Neuronal stem cell (in vitro differentiated cells): ENCODE data around the gene PGP.

Experiments
- DNase-seq: peaks from one replicate; pipeline ENCODE4 v3.0.0-alpha.2; 2013; ENCODE audit warnings: low spot score
- H2AFZ ChIP-seq: one replicate; pipeline ENCODE4 v1.6.1; 2013; ENCODE audit warnings: mild to moderate bottlenecking, low read length, inconsistent platforms
- H2AK5ac ChIP-seq: 2 replicates; pipeline ENCODE4 v1.6.1; 2013; ENCODE audit warnings: low read depth, mild to moderate bottlenecking, inconsistent platforms, low read length, moderate library complexity, mixed read lengths
- H2BK120ac ChIP-seq: 2 replicates; pipeline ENCODE4 v1.6.1; 2013; ENCODE audit warnings: low read depth, mild to moderate bottlenecking, inconsistent platforms, low read length, moderate library complexity, mixed read lengths
- H2BK12ac ChIP-seq: one replicate; pipeline ENCODE4 v1.6.1; 2013; ENCODE audit warnings: low read length, inconsistent platforms
- H2BK15ac ChIP-seq: 2 replicates; pipeline ENCODE4 v1.6.1; 2013; ENCODE audit warnings: mild to moderate bottlenecking, low read length, inconsistent platforms, mixed read lengths
- H2BK5ac ChIP-seq: one replicate; pipeline ENCODE4 v1.6.1; 2013; ENCODE audit warnings: inconsistent platforms, mild to moderate bottlenecking, low read length, moderate library complexity
- H3K14ac ChIP-seq: one replicate; pipeline ENCODE4 v1.6.1; 2013; ENCODE audit warnings: low read length, inconsistent platforms
- H3K18ac ChIP-seq: 2 replicates; pipeline ENCODE4 v1.6.1; 2013; ENCODE audit warnings: low read length, inconsistent platforms
- H3K23ac ChIP-seq: 2 replicates; pipeline ENCODE4 v1.6.1; 2013; ENCODE audit warnings: low read depth, mild to moderate bottlenecking, mixed read lengths, low read length, inconsistent platforms; ENCODE audit not compliant: poor library complexity
- H3K27ac ChIP-seq: replicated peaks from 3 replicates; pipeline ENCODE4 v1.5.1; 2013; ENCODE audit warnings: low read length, inconsistent platforms
- H3K27me3 ChIP-seq, 3 experiments: 2 replicates each; pipeline ENCODE4 v1.6.1; 2013; ENCODE audit warnings: low read length in 3 of 3, mild to moderate bottlenecking in 2 of 3, inconsistent platforms in 1 of 3, low read depth in 1 of 3, mixed read lengths in 1 of 3, moderate library complexity in 1 of 3; ENCODE audit not compliant: control insufficient read depth in 3 of 3, insufficient read depth in 3 of 3
- H3K36me3 ChIP-seq, 2 donors: replicated peaks in 1 of 2; 2 replicates each; pipeline ENCODE4 v1.6.1; 2013; ENCODE audit warnings: low read length in 2 of 2; ENCODE audit not compliant: control insufficient read depth in 2 of 2, insufficient read depth in 2 of 2
- H3K4ac ChIP-seq: 2 replicates; pipeline ENCODE4 v1.6.1; 2013; ENCODE audit warnings: inconsistent platforms, mild to moderate bottlenecking, low read length, moderate library complexity
- H3K4me1 ChIP-seq, 2 donors: 1 replicate in 1 of 2; 2 replicates in 1 of 2; pipeline ENCODE4 v1.6.1; 2013; ENCODE audit warnings: low read length in 2 of 2, low read depth in 1 of 2; ENCODE audit not compliant: control insufficient read depth in 2 of 2, insufficient read depth in 1 of 2
- H3K4me2 ChIP-seq: one replicate; pipeline ENCODE4 v1.6.1; 2013; ENCODE audit warnings: mild to moderate bottlenecking, low read length, inconsistent platforms; ENCODE audit not compliant: insufficient read depth, poor library complexity, severe bottlenecking
- H3K4me3 ChIP-seq, 2 donors: 2 replicates each; pipeline ENCODE4 v1.5.1; 2013; ENCODE audit warnings: low read length in 2 of 2, mild to moderate bottlenecking in 2 of 2, inconsistent platforms in 1 of 2, moderate library complexity in 1 of 2
- H3K79me1 ChIP-seq: one replicate; pipeline ENCODE4 v1.6.1; 2013; ENCODE audit warnings: low read depth, mild to moderate bottlenecking, inconsistent platforms, low read length, moderate library complexity
- H3K9ac ChIP-seq: one replicate; pipeline ENCODE4 v1.6.1; 2013; ENCODE audit warnings: mild to moderate bottlenecking, low read depth, low read length, inconsistent platforms; ENCODE audit not compliant: poor library complexity
- H3K9me3 ChIP-seq, 2 donors: replicated peaks in 1 of 2; 2 replicates each; pipeline versions ENCODE3 to v1.6.1; 2013; ENCODE audit warnings: low read length in 2 of 2, mild to moderate bottlenecking in 2 of 2, inconsistent platforms in 1 of 2, low read depth in 1 of 2, mixed read lengths in 1 of 2, moderate library complexity in 1 of 2; ENCODE audit not compliant: control insufficient read depth in 2 of 2, insufficient read depth in 1 of 2
- H4K8ac ChIP-seq: one replicate; pipeline ENCODE4 v1.6.1; 2013; ENCODE audit warnings: low read depth, mild to moderate bottlenecking, inconsistent platforms, low read length, moderate library complexity
- H4K91ac ChIP-seq: one replicate; pipeline ENCODE4 v1.6.1; 2013; ENCODE audit warnings: low read length, low read depth, mild to moderate bottlenecking, inconsistent platforms; ENCODE audit not compliant: poor library complexity
- WGBS, 2 donors: extraction: QIAGEN DNeasy Blood & Tissue Kit; methylation state at CpG; one replicate each; pipeline ENCODE4 v1.1.7; 2013; ENCODE audit warnings: missing lambda C conversion rate in 2 of 2, mixed read lengths in 1 of 2; ENCODE audit not compliant: insufficient read length in 2 of 2, insufficient replicate concordance in 1 of 2; ENCODE audit errors: extremely low coverage in 2 of 2; 5-methylcytosine and 5-hydroxymethylcytosine counted together

PGP gene

DNA sequence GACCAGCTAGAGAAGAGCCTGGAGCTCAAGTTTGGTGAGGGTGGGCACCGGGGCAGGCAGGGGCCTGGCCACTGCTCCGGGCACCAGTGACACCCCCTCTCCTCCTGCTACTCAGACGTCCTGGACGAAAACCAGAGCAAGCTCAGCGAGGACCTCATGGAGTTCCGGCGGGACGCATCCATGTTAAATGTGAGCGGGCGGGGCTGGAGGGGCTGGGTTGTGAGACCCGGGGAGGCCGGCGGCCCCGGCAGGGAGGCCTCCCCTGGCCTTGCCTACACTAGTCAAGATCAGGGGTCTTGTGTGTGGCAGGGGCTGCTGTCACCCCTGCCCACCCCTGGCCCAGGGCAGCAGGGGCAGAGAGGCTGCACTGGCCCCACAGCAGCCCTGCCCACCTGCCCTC is 41.3 kb downstream of the PGP start:
- no peak for DNase-seq
- H3K9ac ChIP-seq, result no peak overlapping the region
- H3K14ac ChIP-seq, result no peak overlapping the region
- H3K9me3 ChIP-seq, result no peaks in the 10 kb centered on the region
- no peaks in the 10 kb centered on the region for H3K27me3 ChIP-seq
- H3K23ac ChIP-seq, result no peak overlapping the region
- H3K27ac ChIP-seq, result no peak overlapping the region
- H4K8ac ChIP-seq, result no peak overlapping the region
- H4K91ac ChIP-seq, result no peak overlapping the region
- no peak overlapping the region for H2AK5ac ChIP-seq
- no peak overlapping the region for H2BK12ac ChIP-seq
- H2AFZ ChIP-seq, result no peak overlapping the region
- H3K4me1 ChIP-seq, result no peaks in the 10 kb centered on the region
- H3K4ac ChIP-seq, result no peak overlapping the region
- no CpG with 5 or more reads among the region's 14 CpGs for WGBS, 2 donors
- no peak overlapping the region for H3K18ac ChIP-seq
- H3K4me3 ChIP-seq, result no peak overlapping the region
- no peak overlapping the region for H3K4me2 ChIP-seq
- no peak overlapping the region for H2BK120ac ChIP-seq
- peaks cover 28 to 86% of the 10 kb centered on the region in 2 donors for H3K36me3 ChIP-seq
- peaks cover 7% of the 10 kb centered on the region for H3K79me1 ChIP-seq
- no peak overlapping the region for H2BK5ac ChIP-seq
- H2BK15ac ChIP-seq, result no peak overlapping the region

DNA sequence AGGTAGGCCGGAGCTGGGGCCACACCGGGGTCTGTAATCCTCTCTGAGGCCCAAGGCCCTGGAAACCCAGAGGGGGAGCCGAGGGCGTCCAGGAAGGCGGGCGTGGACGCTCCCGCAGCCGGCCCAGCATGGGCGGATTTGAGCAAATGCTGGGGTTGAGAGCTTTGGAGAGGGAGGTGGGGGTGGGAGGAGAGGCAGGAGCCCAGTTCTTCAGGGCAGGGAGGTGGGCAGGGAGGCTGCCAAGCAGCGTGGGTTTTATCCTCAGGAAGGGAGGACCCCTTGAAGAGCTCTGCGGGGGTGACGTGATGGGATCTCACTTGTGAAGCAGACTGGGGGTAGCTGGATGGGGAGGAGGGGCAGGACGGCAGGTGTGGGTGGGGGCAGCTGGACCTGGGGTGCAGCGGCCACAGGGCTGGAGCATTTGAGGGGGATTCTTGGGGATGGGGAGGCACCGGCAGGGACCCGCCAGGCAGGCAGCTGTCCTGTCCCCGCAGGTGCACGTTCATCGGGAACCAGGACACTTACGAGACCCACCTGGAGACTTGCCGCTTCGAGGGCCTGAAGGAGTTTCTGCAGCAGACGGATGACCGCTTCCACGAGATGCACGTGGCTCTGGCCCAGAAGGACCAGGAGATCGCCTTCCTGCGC is 41.8 kb downstream of the PGP start:
- H3K4me2 ChIP-seq, result no peak overlapping the region
- H3K27me3 ChIP-seq, result no peaks in the 10 kb centered on the region
- no CpG with 5 or more reads among the region's 29 CpGs for WGBS, 2 donors
- no peak overlapping the region for H3K4me3 ChIP-seq
- H2AFZ ChIP-seq, result no peak overlapping the region
- H3K9ac ChIP-seq, result no peak overlapping the region
- no peak overlapping the region for H3K23ac ChIP-seq
- H3K18ac ChIP-seq, result no peak overlapping the region
- no peak overlapping the region for H2BK120ac ChIP-seq
- no peak for DNase-seq
- no peaks in the 10 kb centered on the region for H3K4me1 ChIP-seq
- H3K4ac ChIP-seq, result no peak overlapping the region
- H3K36me3 ChIP-seq, result peaks cover 31 to 89% of the 10 kb centered on the region in 2 donors
- no peak overlapping the region for H2AK5ac ChIP-seq
- H3K79me1 ChIP-seq, result peaks cover 7% of the 10 kb centered on the region
- no peak overlapping the region for H3K27ac ChIP-seq
- H2BK12ac ChIP-seq, result no peak overlapping the region
- H3K14ac ChIP-seq, result no peak overlapping the region
- H4K8ac ChIP-seq, result no peak overlapping the region
- no peak overlapping the region for H2BK5ac ChIP-seq
- H3K9me3 ChIP-seq, result no peaks in the 10 kb centered on the region
- H4K91ac ChIP-seq, result no peak overlapping the region
- H2BK15ac ChIP-seq, result no peak overlapping the region

- H3K18ac ChIP-seq, result peak overlapping the region; percentile 48
- no peak overlapping the region for H3K23ac ChIP-seq
- no peaks in the 10 kb centered on the region for H3K27me3 ChIP-seq
- no peak overlapping the region for H2BK120ac ChIP-seq
- H3K79me1 ChIP-seq, result peaks cover 7% of the 10 kb centered on the region
- H2BK15ac ChIP-seq, result no peak overlapping the region
- no peak overlapping the region for H3K27ac ChIP-seq
- no peak overlapping the region for H3K4ac ChIP-seq
- DNase-seq, result no peak
- no peak overlapping the region for H4K91ac ChIP-seq
- no peak overlapping the region for H3K9ac ChIP-seq
- H3K4me2 ChIP-seq, result no peak overlapping the region
- peak overlapping the region; percentile 82 for H4K8ac ChIP-seq
- no peak overlapping the region for H2AFZ ChIP-seq
- no peaks in the 10 kb centered on the region for H3K4me1 ChIP-seq
- H2BK12ac ChIP-seq, result no peak overlapping the region
- H3K4me3 ChIP-seq, result peak overlapping the region in 1 of 2 donors; percentile 35
- WGBS, 2 donors, result no CpG with 5 or more reads among the region's 28 CpGs
- peaks cover 34 to 88% of the 10 kb centered on the region in 2 donors for H3K36me3 ChIP-seq
- no peak overlapping the region for H2BK5ac ChIP-seq
- H3K9me3 ChIP-seq, result no peaks in the 10 kb centered on the region
- no peak overlapping the region for H2AK5ac ChIP-seq
- H3K14ac ChIP-seq, result no peak overlapping the region
Measured at GRCh38 chr16:2171601-2172178, 43.0 kb downstream of the PGP start.

DNA sequence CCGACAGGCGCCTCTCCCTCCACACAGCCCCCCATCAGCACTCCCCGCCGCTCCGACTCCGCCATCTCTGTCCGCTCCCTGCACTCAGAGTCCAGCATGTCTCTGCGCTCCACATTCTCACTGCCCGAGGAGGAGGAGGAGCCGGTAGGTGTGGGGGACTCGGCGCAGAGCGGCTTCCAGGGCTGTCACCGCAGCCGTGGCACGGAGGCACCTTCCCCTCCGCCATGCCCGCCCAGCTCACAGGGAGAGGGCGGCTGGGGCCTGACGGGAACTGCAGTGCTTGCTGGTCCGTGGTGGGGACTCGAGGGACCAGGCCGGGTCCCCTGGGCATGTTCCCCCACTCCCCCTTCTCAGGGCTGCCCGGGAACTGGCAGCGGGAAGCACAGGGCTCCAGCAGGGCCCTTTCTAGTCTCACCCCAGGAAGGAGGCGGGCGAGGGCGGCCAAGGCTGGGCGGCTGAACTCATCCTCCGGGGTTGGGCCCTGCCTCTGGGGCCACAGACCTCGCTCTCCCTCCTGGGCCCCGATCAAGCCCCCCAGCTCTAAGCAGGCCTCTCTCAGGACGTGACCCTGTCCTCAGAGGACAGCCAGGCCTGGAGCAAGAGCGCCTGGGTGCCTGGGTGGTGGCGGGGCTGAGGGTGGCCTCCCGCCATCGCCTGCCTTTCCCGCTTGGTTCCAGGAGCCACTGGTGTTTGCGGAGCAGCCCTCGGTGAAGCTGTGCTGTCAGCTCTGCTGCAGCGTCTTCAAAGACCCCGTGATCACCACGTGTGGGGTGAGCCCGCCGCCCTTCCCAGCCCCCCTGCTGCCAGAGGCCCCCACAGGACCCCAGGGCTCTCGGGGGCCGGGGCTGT is 43.8 kb downstream of the PGP start:
- H3K9ac ChIP-seq, result no peak overlapping the region
- no peak overlapping the region for H2AFZ ChIP-seq
- H3K4me1 ChIP-seq, result no peaks in the 10 kb centered on the region
- H3K4ac ChIP-seq, result no peak overlapping the region
- H3K36me3 ChIP-seq, result peaks cover 33 to 88% of the 10 kb centered on the region in 2 donors
- H4K8ac ChIP-seq, result no peak overlapping the region
- no peaks in the 10 kb centered on the region for H3K27me3 ChIP-seq
- peak overlapping the region; percentile 44 for H3K23ac ChIP-seq
- H3K4me2 ChIP-seq, result no peak overlapping the region
- H3K14ac ChIP-seq, result no peak overlapping the region
- no peak overlapping the region for H2BK12ac ChIP-seq
- no peak overlapping the region for H2BK5ac ChIP-seq
- no peaks in the 10 kb centered on the region for H3K9me3 ChIP-seq
- WGBS, 2 donors, result no CpG with 5 or more reads among the region's 47 CpGs
- no peak overlapping the region for H2AK5ac ChIP-seq
- no peak overlapping the region for H2BK120ac ChIP-seq
- peaks cover 7% of the 10 kb centered on the region for H3K79me1 ChIP-seq
- H3K4me3 ChIP-seq, result no peak overlapping the region
- no peak for DNase-seq
- no peak overlapping the region for H3K18ac ChIP-seq
- H3K27ac ChIP-seq, result no peak overlapping the region
- no peak overlapping the region for H2BK15ac ChIP-seq
- no peak overlapping the region for H4K91ac ChIP-seq
